HG03520 (cell line): ENCODE results near the gene DLG2.

ENCODE experiments used
- ATAC-seq: cut with Tn5 transposase; IDR thresholded peaks from one replicate; pipeline ENCODE4 v1.9.1; 2021; ENCODE audit warnings: mild to moderate bottlenecking, moderate library complexity; ENCODE audit not compliant: unreplicated experiment

Gene DLG2

GRCh38 chr11:84430661-84431060, 1196.5 kb downstream of the DLG2 start:
- ATAC-seq: no peak

- ATAC-seq: no peak
These were observed 1201.5 kb downstream of the DLG2 start for GRCh38 chr11:84425673-84426072.

GRCh38 chr11:84420271-84420670, 1206.9 kb downstream of the DLG2 start:
- no peak for ATAC-seq

GRCh38 chr11:84419616-84420015, 1207.5 kb downstream of the DLG2 start:
- ATAC-seq: no peak

GRCh38 chr11:84414920-84415319, 1212.2 kb downstream of the DLG2 start:
- ATAC-seq: no peak

- no peak for ATAC-seq
These were observed 1213.6 kb downstream of the DLG2 start for GRCh38 chr11:84413549-84413948.

GRCh38 chr11:84412862-84413261, 1214.3 kb downstream of the DLG2 start:
- no peak for ATAC-seq

- ATAC-seq: no peak
These were observed 1218.2 kb downstream of the DLG2 start for GRCh38 chr11:84408946-84409411.

- ATAC-seq: no peak
These were observed 1220.1 kb downstream of the DLG2 start for GRCh38 chr11:84407091-84407490.

- ATAC-seq: no peak
These were observed 1229.0 kb downstream of the DLG2 start for GRCh38 chr11:84398017-84398626.

- ATAC-seq: no peak
These were observed 1230.6 kb downstream of the DLG2 start for GRCh38 chr11:84396521-84396920.

GRCh38 chr11:84390441-84391078, 1236.6 kb downstream of the DLG2 start:
- ATAC-seq: no peak

- no peak for ATAC-seq
These were observed 1237.4 kb downstream of the DLG2 start for GRCh38 chr11:84389696-84390095.

GRCh38 chr11:84384731-84385130, 1242.4 kb downstream of the DLG2 start:
- ATAC-seq: no peak

GRCh38 chr11:84383576-84383975, 1243.6 kb downstream of the DLG2 start:
- ATAC-seq: no peak

GRCh38 chr11:84381666-84382065, 1245.5 kb downstream of the DLG2 start:
- no peak for ATAC-seq

- ATAC-seq: no peak
These were observed 1254.7 kb downstream of the DLG2 start for GRCh38 chr11:84372381-84372950.

GRCh38 chr11:84358034-84358433, 1269.1 kb downstream of the DLG2 start:
- no peak for ATAC-seq

GRCh38 chr11:84355911-84356310, 1271.2 kb downstream of the DLG2 start:
- no peak for ATAC-seq

GRCh38 chr11:84345597-84345996, 1281.5 kb downstream of the DLG2 start:
- no peak for ATAC-seq

GRCh38 chr11:84345027-84345426, 1282.1 kb downstream of the DLG2 start:
- ATAC-seq: no peak

- no peak for ATAC-seq
These were observed 1287.3 kb downstream of the DLG2 start for GRCh38 chr11:84339796-84340195.
